Trophoblast cell (in vitro differentiated cells and primary cell): ENCODE results near the gene CCDC197.

ENCODE experiments used
- DNase-seq, 2 donors: peaks; one replicate each; pipeline ENCODE4 v3.0.0-alpha.2; 2016
- H2AFZ ChIP-seq: 2 replicates; pipeline ENCODE4 v1.6.1; 2013; ENCODE audit warnings: low read length, moderate library complexity, mild to moderate bottlenecking; ENCODE audit not compliant: insufficient read depth, poor library complexity
- H2AK5ac ChIP-seq: 2 replicates; pipeline ENCODE4 v1.6.1; 2013; ENCODE audit warnings: mild to moderate bottlenecking, low read length
- H2BK120ac ChIP-seq: 2 replicates; pipeline ENCODE4 v1.6.1; 2013; ENCODE audit warnings: low read length, mild to moderate bottlenecking, moderate library complexity; ENCODE audit not compliant: insufficient read depth, poor library complexity
- H2BK12ac ChIP-seq: 2 replicates; pipeline ENCODE4 v1.6.1; 2013; ENCODE audit warnings: mild to moderate bottlenecking, low read length, moderate library complexity
- H2BK5ac ChIP-seq: 2 replicates; pipeline ENCODE4 v1.6.1; 2013; ENCODE audit warnings: low read length, low read depth, moderate library complexity, mild to moderate bottlenecking; ENCODE audit not compliant: poor library complexity
- H3K14ac ChIP-seq: 2 replicates; pipeline ENCODE4 v1.6.1; 2013; ENCODE audit warnings: mild to moderate bottlenecking, low read length
- H3K18ac ChIP-seq: 2 replicates; pipeline ENCODE4 v1.6.1; 2013; ENCODE audit warnings: mild to moderate bottlenecking, low read length
- H3K23ac ChIP-seq: 2 replicates; pipeline ENCODE4 v1.6.1; 2013; ENCODE audit warnings: low read length
- H3K27ac ChIP-seq: 2 replicates; pipeline ENCODE4 v1.5.1; 2013; ENCODE audit warnings: low read depth, mild to moderate bottlenecking, inconsistent platforms, low read length, moderate library complexity
- H3K27me3 ChIP-seq: 2 replicates; pipeline ENCODE4 v1.6.1; 2013; ENCODE audit warnings: inconsistent platforms, mild to moderate bottlenecking, low read length, moderate library complexity; ENCODE audit not compliant: insufficient read depth
- H3K36me3 ChIP-seq, 2 experiments: 1 replicate in 1 of 2; 2 replicates in 1 of 2; pipeline ENCODE4 v1.6.1; 2013; ENCODE audit warnings: low read length in 2 of 2, mild to moderate bottlenecking in 2 of 2, moderate library complexity in 1 of 2; ENCODE audit not compliant: insufficient read depth in 2 of 2, control insufficient read depth in 1 of 2
- H3K4ac ChIP-seq: 2 replicates; pipeline ENCODE4 v1.6.1; 2013; ENCODE audit warnings: low read depth, mild to moderate bottlenecking, low read length, moderate library complexity
- H3K4me1 ChIP-seq, 2 experiments: 1 replicate in 1 of 2; 2 replicates in 1 of 2; pipeline ENCODE4 v1.6.1; 2013; ENCODE audit warnings: low read length in 2 of 2, mild to moderate bottlenecking in 2 of 2, moderate library complexity in 1 of 2; ENCODE audit not compliant: insufficient read depth in 2 of 2, control insufficient read depth in 1 of 2
- H3K4me2 ChIP-seq: 2 replicates; pipeline ENCODE4 v1.6.1; 2013; ENCODE audit warnings: inconsistent platforms, mild to moderate bottlenecking, low read length, moderate library complexity
- H3K4me3 ChIP-seq: 2 replicates; pipeline ENCODE4 v1.5.1; 2013; ENCODE audit warnings: mild to moderate bottlenecking, low read depth, low read length, inconsistent platforms
- H3K79me1 ChIP-seq: one replicate; pipeline ENCODE4 v1.6.1; 2013; ENCODE audit warnings: low read length
- H3K79me2 ChIP-seq: 2 replicates; pipeline ENCODE4 v1.6.1; 2013; ENCODE audit warnings: low read length, mild to moderate bottlenecking; ENCODE audit not compliant: control insufficient read depth, insufficient read depth, poor library complexity
- H3K9ac ChIP-seq: 2 replicates; pipeline ENCODE4 v1.6.1; 2013; ENCODE audit warnings: mild to moderate bottlenecking, low read length
- H3K9me3 ChIP-seq: 2 replicates; pipeline ENCODE4 v1.6.1; 2013; ENCODE audit warnings: low read depth, mild to moderate bottlenecking, control low read depth, inconsistent platforms, low read length; ENCODE audit not compliant: insufficient read depth
- H4K12ac ChIP-seq: 2 replicates; pipeline ENCODE4 v1.6.1; 2013; ENCODE audit warnings: low read depth, mild to moderate bottlenecking, low read length, moderate library complexity
- H4K8ac ChIP-seq: 2 replicates; pipeline ENCODE4 v1.6.1; 2013; ENCODE audit warnings: low read depth, mild to moderate bottlenecking, low read length, moderate library complexity
- H4K91ac ChIP-seq: one replicate; pipeline ENCODE4 v1.6.1; 2013; ENCODE audit warnings: low read depth, mild to moderate bottlenecking, low read length, moderate library complexity
- WGBS: extraction: QIAGEN DNeasy Blood & Tissue Kit; methylation state at CpG from one replicate; pipeline ENCODE4 v1.1.7; 2013; ENCODE audit warnings: missing lambda C conversion rate; ENCODE audit not compliant: insufficient read length, insufficient coverage; ENCODE audit errors: extremely low coverage; 5-methylcytosine and 5-hydroxymethylcytosine counted together

The CCDC197 gene

GRCh38 chr14:93974833-93975232 is 22.3 kb upstream of the CCDC197 start:
- H2AK5ac ChIP-seq = no peak overlapping the region
- no peaks in the 10 kb centered on the region for H3K9me3 ChIP-seq
- no peaks in the 10 kb centered on the region for H3K27me3 ChIP-seq
- H4K12ac ChIP-seq = no peak overlapping the region
- no peaks in the 10 kb centered on the region for H3K79me1 ChIP-seq
- H3K23ac ChIP-seq = no peak overlapping the region
- no peaks in the 10 kb centered on the region for H3K36me3 ChIP-seq
- DNase-seq = no peak
- H3K4me2 ChIP-seq = no peak overlapping the region
- no peak overlapping the region for H3K9ac ChIP-seq
- H3K4me3 ChIP-seq = no peak overlapping the region
- H2BK5ac ChIP-seq = no peak overlapping the region
- H4K8ac ChIP-seq = no peak overlapping the region
- H2BK12ac ChIP-seq = no peak overlapping the region
- no peak overlapping the region for H3K27ac ChIP-seq
- no CpG with 5 or more reads among the region's 12 CpGs for WGBS
- H2AFZ ChIP-seq = no peak overlapping the region
- H4K91ac ChIP-seq = no peak overlapping the region
- no peak overlapping the region for H3K4ac ChIP-seq
- H3K18ac ChIP-seq = no peak overlapping the region
- no peaks in the 10 kb centered on the region for H3K79me2 ChIP-seq
- no peak overlapping the region for H2BK120ac ChIP-seq
- no peak overlapping the region for H3K14ac ChIP-seq
- no peaks in the 10 kb centered on the region for H3K4me1 ChIP-seq

- H3K36me3 ChIP-seq = no peaks in the 10 kb centered on the region
- no peaks in the 10 kb centered on the region for H3K9me3 ChIP-seq
- H4K12ac ChIP-seq = no peak overlapping the region
- no peak overlapping the region for H3K9ac ChIP-seq
- H3K4me1 ChIP-seq = no peaks in the 10 kb centered on the region
- no peak overlapping the region for H2BK5ac ChIP-seq
- H3K27ac ChIP-seq = no peak overlapping the region
- no peak overlapping the region for H2BK120ac ChIP-seq
- no peaks in the 10 kb centered on the region for H3K79me2 ChIP-seq
- no peak overlapping the region for H3K4me2 ChIP-seq
- H3K27me3 ChIP-seq = no peaks in the 10 kb centered on the region
- DNase-seq = no peak
- H4K8ac ChIP-seq = no peak overlapping the region
- H3K4me3 ChIP-seq = no peak overlapping the region
- H3K14ac ChIP-seq = no peak overlapping the region
- no peak overlapping the region for H3K23ac ChIP-seq
- no peak overlapping the region for H4K91ac ChIP-seq
- H2AK5ac ChIP-seq = no peak overlapping the region
- no CpG with 5 or more reads among the region's 9 CpGs for WGBS
- no peak overlapping the region for H2AFZ ChIP-seq
- H3K4ac ChIP-seq = no peak overlapping the region
- no peak overlapping the region for H3K18ac ChIP-seq
- H2BK12ac ChIP-seq = no peak overlapping the region
- no peaks in the 10 kb centered on the region for H3K79me1 ChIP-seq
Measured at GRCh38 chr14:93975791-93976476, 21.2 kb upstream of the CCDC197 start.

- no CpG with 5 or more reads among the region's 12 CpGs for WGBS
- no peak within 1 kb of the TSS for H3K4me2 ChIP-seq
- no peak within 1 kb of the TSS for H3K4ac ChIP-seq
- no peak within 1 kb of the TSS for H4K8ac ChIP-seq
- H4K91ac ChIP-seq = no peak within 1 kb of the TSS
- no peak for DNase-seq
- no peak within 1 kb of the TSS for H3K14ac ChIP-seq
- H3K23ac ChIP-seq = no peak within 1 kb of the TSS
- no peaks in the 10 kb centered on the region for H3K79me1 ChIP-seq
- H2AFZ ChIP-seq = no peak within 1 kb of the TSS
- H2BK5ac ChIP-seq = no peak within 1 kb of the TSS
- no peaks in the 10 kb centered on the region for H3K4me1 ChIP-seq
- H3K36me3 ChIP-seq = no peaks in the 10 kb centered on the region
- no peak within 1 kb of the TSS for H4K12ac ChIP-seq
- no peak within 1 kb of the TSS for H3K18ac ChIP-seq
- no peaks in the 10 kb centered on the region for H3K9me3 ChIP-seq
- no peak within 1 kb of the TSS for H3K4me3 ChIP-seq
- H3K79me2 ChIP-seq = no peaks in the 10 kb centered on the region
- H3K27me3 ChIP-seq = no peaks in the 10 kb centered on the region
- no peak within 1 kb of the TSS for H2BK120ac ChIP-seq
- H3K27ac ChIP-seq = no peak within 1 kb of the TSS
- no peak within 1 kb of the TSS for H2AK5ac ChIP-seq
- H3K9ac ChIP-seq = no peak within 1 kb of the TSS
- no peak within 1 kb of the TSS for H2BK12ac ChIP-seq
Measured at GRCh38 chr14:93976477-93977057, 20.5 kb upstream of the CCDC197 start, which contains the start of gene ASB2. Gene ASB2 (minus strand): TSS chr14:93976570. CDS start chr14:93964539, 12,031 bp downstream.

GRCh38 chr14:93977171-93977570 is 19.9 kb upstream of the CCDC197 start:
- H3K36me3 ChIP-seq = no peaks in the 10 kb centered on the region
- no peak overlapping the region for H3K4ac ChIP-seq
- no peaks in the 10 kb centered on the region for H3K9me3 ChIP-seq
- no peak overlapping the region for H3K14ac ChIP-seq
- H3K27ac ChIP-seq = no peak overlapping the region
- H3K79me2 ChIP-seq = no peaks in the 10 kb centered on the region
- no peak overlapping the region for H3K23ac ChIP-seq
- H3K4me1 ChIP-seq = no peaks in the 10 kb centered on the region
- H2AK5ac ChIP-seq = no peak overlapping the region
- H3K18ac ChIP-seq = no peak overlapping the region
- H2BK5ac ChIP-seq = no peak overlapping the region
- H3K27me3 ChIP-seq = no peaks in the 10 kb centered on the region
- H2BK120ac ChIP-seq = no peak overlapping the region
- WGBS = no CpG with 5 or more reads among the region's 5 CpGs
- H2AFZ ChIP-seq = no peak overlapping the region
- no peaks in the 10 kb centered on the region for H3K79me1 ChIP-seq
- no peak overlapping the region for H4K12ac ChIP-seq
- no peak for DNase-seq
- no peak overlapping the region for H3K4me2 ChIP-seq
- H3K9ac ChIP-seq = no peak overlapping the region
- no peak overlapping the region for H4K91ac ChIP-seq
- H4K8ac ChIP-seq = no peak overlapping the region
- no peak overlapping the region for H3K4me3 ChIP-seq
- H2BK12ac ChIP-seq = no peak overlapping the region
